Bronchial epithelial cell (primary cell): ENCODE data around the gene DUSP7. TPM values are rescaled to one million over a fixed set of nuclear protein-coding genes. Genes with fewer than 3 reads are reported as not detected.
"Not testable (repeated sequence)": the region's sequence is repeated elsewhere in the genome, so short reads cannot be mapped to it uniquely, and the experiment has no call there.

Experiments
- DNase-seq: peaks from one replicate; pipeline ENCODE4 v3.0.0-alpha.2; 2010; ENCODE audit warnings: low read depth
- FAIRE-seq: peaks from 2 replicates; lab custom pipeline; 2011; peaks lifted over from hg19 to GRCh38; lab: Jason Lieb, UNC
- H3K27me3 ChIP-seq: 2 replicates; pipeline ENCODE4 v1.5.1; 2011; ENCODE audit warnings: low read length; ENCODE audit not compliant: control insufficient read depth, insufficient read depth
- H3K36me3 ChIP-seq: 2 replicates; pipeline ENCODE4 v1.5.1; 2011; ENCODE audit warnings: low read length; ENCODE audit not compliant: control insufficient read depth, insufficient read depth
- H3K4me3 ChIP-seq: 2 replicates; pipeline ENCODE4 v1.5.1; 2011; ENCODE audit warnings: mild to moderate bottlenecking, low read depth, low read length, control low read depth
- CTCF ChIP-seq: IDR thresholded peaks from 2 replicates; pipeline ENCODE4 v1.5.1; 2011; ENCODE audit warnings: mild to moderate bottlenecking, moderate library complexity, low read length, control low read depth, inconsistent platforms; ENCODE audit not compliant: insufficient read depth, severe bottlenecking
- total RNA-seq: library from RNA; depleted of rRNA; stranded (reverse); fragments of >200 nt; gene quantifications from 2 replicates; pipeline ENCODE4 v1.2.1, GENCODE V29; 2014

Gene DUSP7
- total RNA-seq, 1 donor from 2014 or later: 38.2 TPM

- Histone ChIP-seq H3K27me3 (no peaks in the 10 kb centered on the region), H3K4me3 (no peak overlapping the region), H3K36me3 (no peaks in the 10 kb centered on the region)
- FAIRE-seq: no peak
- no peak for TF ChIP-seq CTCF
- no peak for DNase-seq
These were observed 22.2 kb downstream of the DUSP7 start for GRCh38 chr3:52034212-52034611.

GRCh38 chr3:52033748-52034147 lies 22.6 kb downstream of the DUSP7 start:
- FAIRE-seq, H3K36me3 ChIP-seq, DNase-seq, H3K27me3 ChIP-seq, H3K4me3 ChIP-seq: not testable (repeated sequence)

- TF ChIP-seq CTCF: no peak
- H3K27me3 ChIP-seq: no peaks in the 10 kb centered on the region
- no peaks in the 10 kb centered on the region for H3K36me3 ChIP-seq
- DNase-seq (no peak), FAIRE-seq (no peak)
- H3K4me3 ChIP-seq: no peak overlapping the region
These were observed 23.5 kb downstream of the DUSP7 start for GRCh38 chr3:52032702-52033408.

- Histone ChIP-seq H3K27me3 (no peaks in the 10 kb centered on the region), H3K4me3 (no peak overlapping the region), H3K36me3 (no peaks in the 10 kb centered on the region)
- no peak for DNase-seq
- TF ChIP-seq CTCF: no peak
- no peak for FAIRE-seq
These were observed 24.5 kb downstream of the DUSP7 start for GRCh38 chr3:52031896-52032295.

GRCh38 chr3:52030714-52031310 lies 25.6 kb downstream of the DUSP7 start:
- FAIRE-seq (no peak), DNase-seq (peak; percentile 90)
- Histone ChIP-seq H3K36me3 (no peaks in the 10 kb centered on the region), H3K4me3 (no peak overlapping the region), H3K27me3 (no peaks in the 10 kb centered on the region)
- TF ChIP-seq CTCF: no peak

- Histone ChIP-seq H3K27me3 (no peaks in the 10 kb centered on the region), H3K36me3 (no peaks in the 10 kb centered on the region), H3K4me3 (no peak overlapping the region)
- no peak for TF ChIP-seq CTCF
- FAIRE-seq (no peak), DNase-seq (no peak)
These were observed 26.8 kb downstream of the DUSP7 start for GRCh38 chr3:52029535-52029934.
